HL-60 (cell line): ENCODE results near the gene CCDC85C.

Source experiments
- CTCF ChIP-seq: IDR thresholded peaks from one replicate; pipeline ENCODE4 v1.5.1; 2011; ENCODE audit warnings: low read length, control low read depth, inconsistent platforms; ENCODE audit not compliant: insufficient read depth
- GABPA ChIP-seq: IDR thresholded peaks from 2 replicates; pipeline ENCODE4 v1.6.1; 2012; ENCODE audit warnings: low read depth
- POLR2AphosphoS5 ChIP-seq: IDR thresholded peaks from 2 replicates; pipeline ENCODE4 v1.6.1; 2012; ENCODE audit warnings: low read depth
- REST ChIP-seq: IDR thresholded peaks from 2 replicates; pipeline ENCODE4 v1.6.1; 2012; ENCODE audit warnings: low read depth; ENCODE audit not compliant: insufficient replicate concordance

- TF ChIP-seq CTCF (no peak), POLR2AphosphoS5 (no peak), GABPA (no peak), REST (no peak)
Observed at GRCh38 chr14:99573000-99573330, 31.0 kb downstream of the CCDC85C start.
